Heart right ventricle (tissue), 16 donors: Measurements from ENCODE around the gene PRDM11. TPM values are rescaled to one million over a fixed set of nuclear protein-coding genes. Genes with fewer than 3 reads are reported as not detected.
"Not testable (repeated sequence)": the region's sequence is repeated elsewhere in the genome, so short reads cannot be mapped to it uniquely, and the experiment has no call there.

Experiments used
- ATAC-seq, 8 donors: fragments of 200-7000 bp; cut with Tn5 transposase; one replicate each; pipeline ENCODE4 v1.9.1; 2020; ENCODE audit warnings: mild to moderate bottlenecking in 8 of 8, moderate library complexity in 8 of 8, moderate number of reproducible peaks in 1 of 8
- DNase-seq, 2 donors: peaks; one replicate each; pipeline ENCODE4 v3.0.0-alpha.2; 2020
- H3K27ac ChIP-seq, 10 donors: fragments of 200-600 bp; sonication (generic) in 2 of 10; one replicate each; pipeline versions ENCODE4 v1.5.0 to v1.8.0; 2020 to 2022; ENCODE audit warnings: mild to moderate bottlenecking in 3 of 10
- H3K27me3 ChIP-seq, 7 donors: fragments of 200-600 bp; one replicate each; pipeline ENCODE4 v1.8.0; 2021 to 2022; ENCODE audit warnings: mild to moderate bottlenecking in 2 of 7
- H3K36me3 ChIP-seq, 9 donors: fragments of 200-600 bp; sonication (generic) in 1 of 9; one replicate each; pipeline versions ENCODE4 v1.5.0 to v1.8.0; 2020 to 2022; ENCODE audit warnings: mild to moderate bottlenecking in 2 of 9
- H3K4me1 ChIP-seq, 9 donors: fragments of 200-600 bp; sonication (generic) in 1 of 9; one replicate each; pipeline versions ENCODE4 v1.5.0 to v1.8.0; 2020 to 2022; ENCODE audit warnings: mild to moderate bottlenecking in 4 of 9
- H3K4me3 ChIP-seq, 10 donors: fragments of 200-600 bp; sonication (generic) in 2 of 10; one replicate each; pipeline versions ENCODE4 v1.5.0 to v1.8.0; 2020 to 2022; ENCODE audit warnings: mild to moderate bottlenecking in 7 of 10, moderate library complexity in 2 of 10
- H3K9me3 ChIP-seq, 11 donors: fragments of 200-600 bp in 10 of 11; sonication (generic) in 2 of 11; one replicate each; pipeline versions ENCODE4 v1.5.0 to v1.8.0; 2013 to 2022; ENCODE audit warnings: mild to moderate bottlenecking in 2 of 11, control low read depth in 1 of 11, moderate library complexity in 1 of 11
- CTCF ChIP-seq, 9 donors: fragments of 200-600 bp; sonication (generic) in 2 of 9; IDR thresholded peaks; one replicate each; pipeline versions ENCODE4 v1.5.0 to v1.8.0; 2021 to 2022; ENCODE audit warnings: antibody characterized with exemption in 9 of 9, mild to moderate bottlenecking in 5 of 9, moderate library complexity in 1 of 9
- WGBS, 2 donors: extraction: QIAGEN DNeasy Blood & Tissue Kit; methylation state at CpG; one replicate each; pipeline ENCODE4 v1.1.7; 2013; ENCODE audit warnings: inconsistent platforms in 1 of 2; 5-methylcytosine and 5-hydroxymethylcytosine counted together
- intact Hi-C, 10 donors: fragments of 100-400 bp; cut with DNase I; formaldehyde crosslinking; loops; one replicate each; pipeline versions ENCODE4 v1.11.1 to v1.14.2; 2022
- polyA plus RNA-seq, 2 donors: library from polyadenylated mRNA; stranded (reverse); fragments of 200-250 nt; gene quantifications; one replicate each; pipeline ENCODE4 v1.2.3, GENCODE V29; 2013
- total RNA-seq, 10 donors: library from RNA; stranded (reverse); fragmentation: NEBNext Ultra II Directional in 3 of 10; extraction: Animal tissue kit (Norgen Biotek cat#: 25700) in 3 of 10; gene quantifications; one replicate each; pipeline versions ENCODE4 v1.2.1 to v1.2.4, GENCODE V29; 2021 to 2023
- donor health status: Arrhythmogenic right ventricular cardiomyopathy.
- donor health status: ischemic (EF 13 %, LVEDD 7.1; RV severe dilation, severe dysfunction).
- donor health status: healthy with polysubstance abuse.
- donor health status: DM: no; HTN: yes; CAD: no.
- donor health status: DM: no; HTN: no; CAD: no.
- donor health status: ischemic (EF 25% LVEDD 6.9; RV normal size, moderate dysfunction).
- donor health status: ischemic (EF 25% LVEDD 5.7; RV mildly dilated, moderate dysfunction).
- donor health status: healthy.
- donor health status: DM: yes; HTN: yes; CAD: no.
- donor health status: Ischemic cardiomyopathy.
- donor health status: ischemic (EF 35%, LVEDD 5.7; RV mildly dilated, moderate dysfunction).
- donor health status: nonischemic (EF 11% LVEDD 7.7; RV severe dilation, severe dysfunction).
- donor health status: DM: yes; HTN: yes; CAD: no.
- donor health status: PGD.
- donor health status: ischemic (EF 29% LVEDD 5.4; RV normal size, mild dysfunction).
- donor health status: nonischemic (EF 23%, LVEDD 6.1; RV moderate dilation, normal function).

Gene PRDM11
- total and polyA plus RNA-seq, 12 donors, result 4.6 to 22.0 (median 14.8) TPM

- H3K27me3 ChIP-seq, result peaks cover 0 to 48% (median 24%) of the 10 kb centered on the region in 7 donors
- H3K4me3 ChIP-seq, result no peak overlapping the region
- peaks cover 0 to 16% (median 0%) of the 10 kb centered on the region in 11 donors for H3K9me3 ChIP-seq
- H3K4me1 ChIP-seq, result no peaks in the 10 kb centered on the region
- ATAC-seq (no peak), DNase-seq (no peak)
- intact Hi-C loops, result loop anchor here in 4 of 10 donors (2.0 to 5.0 kb wide), 3 partner anchors 118 to 217 kb away; no protein-coding TSS in a partner anchor
- no peak overlapping the region for H3K27ac ChIP-seq
- no peak for TF ChIP-seq CTCF (IDR thresholded peaks at IDR 0.05)
- no peaks in the 10 kb centered on the region for H3K36me3 ChIP-seq
Measured at GRCh38 chr11:45113807-45114206, 32.6 kb upstream of the PRDM11 start.

GRCh38 chr11:45127836-45128235 lies 18.6 kb upstream of the PRDM11 start:
- ATAC-seq, intact Hi-C loops, DNase-seq, H3K27ac ChIP-seq, H3K4me1 ChIP-seq, H3K4me3 ChIP-seq, H3K36me3 ChIP-seq: not testable (repeated sequence)
- WGBS, 2 donors, result 78 to 80% methylated on average over 9 of the region's 9 CpGs
- Histone ChIP-seq H3K27me3 (peaks cover 0 to 37% (median 14%) of the 10 kb centered on the region in 7 donors), H3K9me3 (peaks cover 0 to 18% (median 0%) of the 10 kb centered on the region in 11 donors)

DNA sequence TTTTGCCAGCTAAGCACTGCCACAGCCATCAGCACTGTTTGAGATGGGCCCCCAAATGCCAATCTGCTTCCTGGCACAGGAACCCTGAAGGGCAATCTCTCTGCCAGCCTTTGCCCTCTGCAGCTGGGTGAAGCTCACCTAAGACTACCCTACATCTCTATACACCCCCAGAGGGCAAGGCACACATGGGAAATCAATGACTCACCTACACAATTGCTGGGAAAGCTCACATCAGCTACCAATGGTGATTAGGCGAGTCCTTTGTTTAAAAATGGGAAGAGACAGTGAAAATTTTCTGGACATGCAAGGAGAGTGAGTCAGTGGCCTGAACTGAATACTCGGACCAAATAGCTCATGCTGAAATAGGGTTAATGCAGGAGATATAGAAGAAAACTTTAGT lies 12.6 kb upstream of the PRDM11 start:
- TF ChIP-seq CTCF (IDR thresholded peaks at IDR 0.05), result no peak
- DNase-seq, result no peak
- intact Hi-C loops, result no loop called here
- no peak overlapping the region for H3K4me3 ChIP-seq
- H3K36me3 ChIP-seq, result no peaks in the 10 kb centered on the region
- H3K27me3 ChIP-seq, result peaks cover 0 to 51% (median 17%) of the 10 kb centered on the region in 7 donors
- peaks cover 0 to 18% (median 0%) of the 10 kb centered on the region in 11 donors for H3K9me3 ChIP-seq
- no peak overlapping the region for H3K27ac ChIP-seq
- H3K4me1 ChIP-seq, result no peaks in the 10 kb centered on the region
- no peak for ATAC-seq
- WGBS, 2 donors, result 86 to 91% methylated on average over 2 of the region's 2 CpGs

DNA sequence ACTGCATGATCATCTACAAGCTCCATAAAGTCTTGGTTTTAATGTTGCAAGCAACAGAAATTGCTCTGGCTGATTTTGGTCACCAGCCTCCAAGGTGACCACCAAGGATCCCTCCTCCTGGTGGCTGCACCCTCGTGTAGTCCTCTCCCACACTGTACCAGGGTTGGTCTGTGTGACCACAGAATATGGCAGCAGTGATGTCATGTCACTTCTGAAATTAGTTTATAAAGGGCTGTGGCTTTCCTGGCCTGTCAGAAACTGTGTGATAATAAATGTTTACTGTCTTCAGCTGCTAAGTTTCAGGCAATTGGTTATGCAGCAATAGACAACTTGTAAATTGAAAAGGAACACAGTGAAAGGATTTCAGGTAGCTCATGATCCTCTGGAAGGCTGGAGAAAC lies 5.3 kb upstream of the PRDM11 start:
- Histone ChIP-seq H3K4me3 (no peak overlapping the region), H3K4me1 (peaks cover 3 to 12% (median 9%) of the 10 kb centered on the region in 9 donors), H3K27ac (no peak overlapping the region), H3K36me3 (no peaks in the 10 kb centered on the region), H3K27me3 (peaks cover 0 to 16% (median 0%) of the 10 kb centered on the region in 7 donors), H3K9me3 (no peaks in the 10 kb centered on the region)
- DNase-seq (no peak), ATAC-seq (no peak)
- 27 to 38% methylated on average over 1 of the region's 1 CpG for WGBS, 2 donors
- intact Hi-C loops, result no loop called here
- no peak for TF ChIP-seq CTCF (IDR thresholded peaks at IDR 0.05)

GRCh38 chr11:45141631-45142030 lies 4.8 kb upstream of the PRDM11 start:
- intact Hi-C loops, result no loop called here
- WGBS, 2 donors, result 62 to 70% methylated on average over 2 of the region's 2 CpGs
- H3K4me3 ChIP-seq, result no peak overlapping the region
- H3K36me3 ChIP-seq, result no peaks in the 10 kb centered on the region
- no peak for TF ChIP-seq CTCF (IDR thresholded peaks at IDR 0.05)
- no peaks in the 10 kb centered on the region for H3K9me3 ChIP-seq
- peaks cover 3 to 13% (median 9%) of the 10 kb centered on the region in 9 donors for H3K4me1 ChIP-seq
- peaks cover 0 to 16% (median 0%) of the 10 kb centered on the region in 7 donors for H3K27me3 ChIP-seq
- no peak for ATAC-seq
- H3K27ac ChIP-seq, result no peak overlapping the region
- DNase-seq, result no peak
